Measurements from ENCODE around the gene VDAC2. TPM values are rescaled to one million over a fixed set of nuclear protein-coding genes. Genes with fewer than 3 reads are reported as not detected.
A peak's percentile ranks its signal among the peaks of the same experiment; 100 is the strongest.
"Not testable (repeated sequence)": the region's sequence is repeated elsewhere in the genome, so short reads cannot be mapped to it uniquely, and the experiment has no call there.

The VDAC2 gene
- total RNA-seq, 4 donors from 2014 or later, result 111 to 196 (median 146) TPM

DNA sequence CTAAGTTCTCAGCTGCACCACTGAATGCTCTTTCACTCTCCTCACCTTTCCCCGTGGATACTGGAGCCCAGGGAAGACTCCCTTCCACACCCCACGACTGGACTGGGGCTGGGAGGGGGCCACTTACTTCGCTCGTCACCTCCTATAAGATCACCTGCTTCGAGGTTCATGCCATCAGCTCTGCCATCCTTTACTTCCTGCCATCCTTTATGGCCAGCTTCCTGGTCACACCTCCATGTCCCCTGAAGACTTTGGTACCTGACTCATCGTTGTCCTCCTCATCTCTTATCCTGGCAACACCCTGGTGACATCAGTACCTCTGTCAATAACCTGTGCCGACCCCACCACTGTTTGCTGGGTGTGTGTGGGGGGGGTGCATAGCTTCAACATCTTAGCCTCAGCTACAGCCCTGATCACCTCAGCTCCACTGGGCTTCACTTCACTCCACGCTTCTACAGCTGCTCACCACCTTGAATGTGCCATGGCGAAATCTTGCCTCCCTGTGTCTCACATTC lies 8.7 kb upstream of the VDAC2 start:
- Histone ChIP-seq H3K36me3 (no peaks in the 10 kb centered on the region), H3K4me3 (no peak overlapping the region), H3K27me3 (no peaks in the 10 kb centered on the region), H3K4me1 (peaks cover 49% of the 10 kb centered on the region), H3K27ac (peak overlapping the region; percentile 78), H3K9me3 (no peaks in the 10 kb centered on the region)
- peak; percentile 55 to 59 for DNase-seq (ENCODE audit: low spot score in 2 of 2)
- TF ChIP-seq, protein P1, sequence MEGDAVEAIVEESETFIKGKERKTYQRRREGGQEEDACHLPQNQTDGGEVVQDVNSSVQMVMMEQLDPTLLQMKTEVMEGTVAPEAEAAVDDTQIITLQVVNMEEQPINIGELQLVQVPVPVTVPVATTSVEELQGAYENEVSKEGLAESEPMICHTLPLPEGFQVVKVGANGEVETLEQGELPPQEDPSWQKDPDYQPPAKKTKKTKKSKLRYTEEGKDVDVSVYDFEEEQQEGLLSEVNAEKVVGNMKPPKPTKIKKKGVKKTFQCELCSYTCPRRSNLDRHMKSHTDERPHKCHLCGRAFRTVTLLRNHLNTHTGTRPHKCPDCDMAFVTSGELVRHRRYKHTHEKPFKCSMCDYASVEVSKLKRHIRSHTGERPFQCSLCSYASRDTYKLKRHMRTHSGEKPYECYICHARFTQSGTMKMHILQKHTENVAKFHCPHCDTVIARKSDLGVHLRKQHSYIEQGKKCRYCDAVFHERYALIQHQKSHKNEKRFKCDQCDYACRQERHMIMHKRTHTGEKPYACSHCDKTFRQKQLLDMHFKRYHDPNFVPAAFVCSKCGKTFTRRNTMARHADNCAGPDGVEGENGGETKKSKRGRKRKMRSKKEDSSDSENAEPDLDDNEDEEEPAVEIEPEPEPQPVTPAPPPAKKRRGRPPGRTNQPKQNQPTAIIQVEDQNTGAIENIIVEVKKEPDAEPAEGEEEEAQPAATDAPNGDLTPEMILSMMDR (IDR thresholded peaks at IDR 0.05), result no peak
- TF ChIP-seq POLR2A (IDR thresholded peaks at IDR 0.05) (no peak), EP300 (IDR thresholded peaks at IDR 0.05) (no peak)
- 76% methylated on average over 9 of the region's 9 CpGs for WGBS

DNA sequence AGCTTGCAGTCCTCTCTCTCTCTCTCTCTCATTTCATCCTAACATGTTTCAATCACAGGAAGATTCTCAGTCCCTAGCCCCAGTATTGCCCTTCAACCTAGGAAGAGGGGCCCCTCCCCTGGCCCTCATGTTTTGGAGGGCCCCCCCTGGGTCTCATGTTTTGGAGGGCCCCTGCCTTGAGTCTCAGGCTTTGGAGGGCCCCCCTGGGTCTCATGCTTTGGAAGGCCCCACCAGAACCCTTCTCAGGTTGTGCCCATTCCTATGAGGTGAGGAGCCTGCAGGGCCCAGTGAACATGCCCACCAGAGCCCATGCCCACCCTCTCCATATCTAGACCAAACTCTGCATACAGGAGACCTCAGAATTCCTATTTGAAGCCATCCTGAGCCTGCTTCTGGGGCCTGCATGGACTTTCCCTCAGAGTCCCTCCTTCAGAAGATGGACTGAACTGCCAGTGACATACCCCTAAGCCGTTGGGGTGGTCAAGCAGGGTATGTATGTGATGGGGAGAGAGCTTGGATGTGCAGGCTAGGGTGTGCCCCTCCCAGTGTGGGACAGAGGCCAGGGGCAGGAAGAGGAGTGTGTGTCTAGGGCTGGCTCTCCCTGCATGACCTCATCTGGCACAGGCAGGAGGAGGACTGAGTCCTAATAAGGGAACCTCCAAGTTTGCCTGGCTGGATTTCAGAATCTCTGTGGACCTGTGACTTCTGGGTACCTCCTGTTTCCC lies 8.1 kb upstream of the VDAC2 start:
- H3K27me3 ChIP-seq, result no peaks in the 10 kb centered on the region
- 40% methylated on average over 1 of the region's 1 CpG for WGBS
- H3K4me1 ChIP-seq, result peaks cover 55% of the 10 kb centered on the region
- H3K27ac ChIP-seq, result peak overlapping the region; percentile 78
- no peaks in the 10 kb centered on the region for H3K9me3 ChIP-seq
- no peaks in the 10 kb centered on the region for H3K36me3 ChIP-seq
- H3K4me3 ChIP-seq, result no peak overlapping the region
- peak in 1 of 2 donors; percentile 73 for DNase-seq (ENCODE audit: low spot score in 2 of 2)
- TF ChIP-seq EP300 (IDR thresholded peaks at IDR 0.05) (no peak), POLR2AphosphoS5 (IDR thresholded peaks at IDR 0.05) (no peak), POLR2A (IDR thresholded peaks at IDR 0.05) (no peak)
- TF ChIP-seq, protein P1 (IDR thresholded peaks at IDR 0.05), result no peak

DNA sequence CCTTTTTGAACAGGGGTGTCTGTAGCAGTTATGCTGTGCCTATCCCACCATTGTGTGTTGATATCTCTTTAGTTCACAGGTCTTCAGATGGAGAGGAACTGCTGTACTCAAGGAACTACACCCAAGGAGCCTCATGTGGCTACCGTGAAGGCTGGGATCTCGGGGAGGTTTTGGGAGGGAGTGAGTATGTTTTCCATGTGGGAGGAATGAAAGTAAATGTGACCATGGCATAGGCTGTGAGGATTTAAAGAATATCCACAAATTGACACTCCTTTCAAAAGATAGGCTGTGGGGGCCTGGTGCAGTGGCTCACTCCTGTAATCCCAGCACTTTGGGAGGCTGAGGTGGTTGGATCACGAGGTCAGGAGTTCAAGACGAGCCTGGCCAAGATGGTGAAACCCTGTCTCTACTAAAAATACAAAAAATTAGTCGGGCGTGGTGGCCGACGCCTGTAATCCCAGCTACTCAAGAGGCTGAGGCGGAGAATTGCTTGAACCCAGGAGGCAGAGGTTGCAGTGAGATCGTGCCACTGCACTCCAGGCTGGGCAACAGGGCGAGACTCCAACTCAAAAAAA lies 7.5 kb upstream of the VDAC2 start:
- 60% methylated on average over 11 of the region's 11 CpGs for WGBS
- peak in 1 of 2 donors; percentile 44 for DNase-seq (ENCODE audit: low spot score in 2 of 2)
- H3K27ac ChIP-seq, result peak overlapping the region; percentile 78

DNA sequence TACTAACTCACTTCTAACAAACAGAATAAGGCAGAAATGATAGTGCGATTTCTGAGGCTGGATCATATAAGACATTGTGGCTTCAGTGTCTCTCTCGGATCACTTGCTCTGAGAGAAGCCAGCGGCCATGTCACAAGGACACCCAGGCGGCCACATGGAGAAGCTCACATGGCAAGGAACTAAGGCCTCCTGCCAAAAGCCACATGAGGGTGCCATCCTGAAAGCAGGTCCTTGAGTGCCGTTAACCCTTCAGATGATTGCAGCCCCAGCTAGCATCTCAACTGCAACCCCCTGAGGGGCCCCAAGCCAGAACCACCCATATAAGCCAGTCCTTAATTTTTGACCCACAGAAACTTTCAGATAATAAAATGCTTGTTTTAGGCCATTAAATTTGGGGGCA lies 6.9 kb upstream of the VDAC2 start:
- Histone ChIP-seq H3K4me3 (no peak overlapping the region), H3K27ac (peak overlapping the region; percentile 78), H3K4me1 (peaks cover 64% of the 10 kb centered on the region), H3K9me3 (no peaks in the 10 kb centered on the region), H3K36me3 (no peaks in the 10 kb centered on the region), H3K27me3 (no peaks in the 10 kb centered on the region)
- TF ChIP-seq, protein P1 (IDR thresholded peaks at IDR 0.05), result no peak
- DNase-seq (ENCODE audit: low spot score in 2 of 2), result peak in 1 of 2 donors; percentile 46
- 86% methylated on average over 5 of the region's 5 CpGs for WGBS

More for the DNA sequence above, 7.5 kb upstream of the VDAC2 start:
- not testable (repeated sequence) for H3K9me3 ChIP-seq, H3K36me3 ChIP-seq, H3K4me3 ChIP-seq, H3K27me3 ChIP-seq
- peaks cover 60% of the 10 kb centered on the region for H3K4me1 ChIP-seq

DNA sequence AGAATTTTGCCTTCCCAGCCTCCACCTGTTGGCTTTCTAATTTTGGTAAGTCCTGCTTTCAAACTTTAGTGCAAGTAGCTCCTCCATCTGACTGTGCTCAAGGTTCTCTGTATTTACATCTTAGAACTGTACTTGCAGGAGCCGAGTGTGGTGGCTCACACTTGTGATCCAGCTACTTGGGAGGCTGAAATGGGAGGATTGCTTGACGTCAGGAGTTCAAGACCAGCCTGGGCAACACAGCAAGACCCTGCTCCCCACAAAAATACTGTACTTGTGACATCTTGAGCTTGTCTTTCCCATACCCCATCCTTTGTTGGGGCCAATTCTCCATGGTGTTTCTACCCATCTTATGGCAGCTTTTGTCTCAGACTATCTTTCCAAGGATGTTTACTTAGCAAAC lies 4.7 kb upstream of the VDAC2 start:
- no peaks in the 10 kb centered on the region for H3K27me3 ChIP-seq
- peaks cover 77% of the 10 kb centered on the region for H3K4me1 ChIP-seq
- H3K27ac ChIP-seq, result peak overlapping the region; percentile 89
- H3K36me3 ChIP-seq, result no peaks in the 10 kb centered on the region
- no peak for TF ChIP-seq POLR2A (IDR thresholded peaks at IDR 0.05)
- no peak for TF ChIP-seq POLR2AphosphoS5 (IDR thresholded peaks at IDR 0.05)
- no peak for TF ChIP-seq EP300 (IDR thresholded peaks at IDR 0.05)
- TF ChIP-seq, protein P1 (IDR thresholded peaks at IDR 0.05), result no peak
- peak in 1 of 2 donors; percentile 31 for DNase-seq (ENCODE audit: low spot score in 2 of 2)
- H3K9me3 ChIP-seq, result no peaks in the 10 kb centered on the region
- H3K4me3 ChIP-seq, result no peak overlapping the region
- 85% methylated on average over 2 of the region's 2 CpGs for WGBS

DNA sequence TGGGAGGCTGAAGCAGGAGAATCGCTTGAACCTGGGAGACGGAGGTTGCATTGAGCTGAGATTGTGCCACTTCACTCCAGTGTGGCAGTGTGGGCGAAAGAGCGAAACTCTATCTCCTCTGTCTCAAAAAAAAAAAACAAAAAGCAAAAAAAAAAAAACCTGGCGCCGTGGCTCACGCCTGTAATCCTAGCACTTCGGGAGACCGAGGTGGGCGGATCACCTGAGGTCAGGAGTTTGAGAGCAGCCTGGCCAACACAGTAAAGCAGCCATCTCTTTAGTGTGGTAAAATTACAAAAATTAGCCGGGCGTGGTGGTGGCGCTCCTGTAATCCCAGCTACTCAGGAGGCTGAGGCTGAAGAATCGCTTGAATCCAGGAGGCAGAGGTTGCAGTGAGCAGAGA lies 4.0 kb upstream of the VDAC2 start:
- WGBS, result 81% methylated on average over 14 of the region's 14 CpGs
- Histone ChIP-seq H3K27ac (peak overlapping the region; percentile 89), H3K4me1 (peaks cover 79% of the 10 kb centered on the region)
- H3K4me3 ChIP-seq, H3K27me3 ChIP-seq, H3K36me3 ChIP-seq, H3K9me3 ChIP-seq: not testable (repeated sequence)
- peak in 1 of 2 donors; percentile 18 for DNase-seq (ENCODE audit: low spot score in 2 of 2)
